HepG2 (cell line): Measurements from ENCODE around the gene MEA1. TPM values are rescaled to one million over a fixed set of nuclear protein-coding genes. Genes with fewer than 3 reads are reported as not detected.

ENCODE experiments used
- HES4 ChIP-seq: sonication (generic); formaldehyde crosslinking; IDR thresholded peaks from 2 replicates; pipeline ENCODE4 v1.9.0; 2021; ENCODE audit warnings: mild to moderate bottlenecking, missing genetic modification reagents, borderline replicate concordance
- KDM6A ChIP-seq: IDR thresholded peaks from 2 replicates; pipeline ENCODE4 v1.6.1; 2016; ENCODE audit warnings: low read depth
- MYC ChIP-seq: sonication (generic); formaldehyde crosslinking; IDR thresholded peaks from 2 replicates; pipeline ENCODE4 v1.9.0; 2021; ENCODE audit warnings: missing genetic modification reagents, borderline replicate concordance
- NCOR1 ChIP-seq: fragments of 200-600 bp; sonication (generic); IDR thresholded peaks from 2 replicates; pipeline ENCODE4 v1.7.0; 2017; ENCODE audit warnings: antibody characterized with exemption, low read length, borderline replicate concordance
- RELA ChIP-seq: sonication (generic); formaldehyde crosslinking; IDR thresholded peaks from 2 replicates; pipeline ENCODE4 v1.4.0; 2020; ENCODE audit warnings: missing genetic modification reagents
- RFXAP ChIP-seq: sonication (generic); formaldehyde crosslinking; IDR thresholded peaks from 2 replicates; pipeline ENCODE4 v1.4.0; 2020; ENCODE audit warnings: missing genetic modification reagents, borderline replicate concordance
- SMAD3 ChIP-seq: sonication (generic); formaldehyde crosslinking; IDR thresholded peaks from 2 replicates; pipeline ENCODE4 v1.4.0; 2020; ENCODE audit warnings: missing genetic modification reagents
- SP5 ChIP-seq: IDR thresholded peaks from 2 replicates; pipeline ENCODE4 v1.6.1; 2016; ENCODE audit warnings: low read depth, borderline replicate concordance
- SRF ChIP-seq: IDR thresholded peaks from 2 replicates; pipeline ENCODE4 v1.6.1; 2011; ENCODE audit warnings: mild to moderate bottlenecking, low read depth, low read length, moderate library complexity
- STAT5B ChIP-seq: sonication (generic); formaldehyde crosslinking; IDR thresholded peaks from 2 replicates; pipeline ENCODE4 v1.4.0; 2020; ENCODE audit warnings: missing genetic modification reagents
- ZNF207 ChIP-seq: fragments of 450-650 bp; IDR thresholded peaks from 2 replicates; pipeline ENCODE4 v1.6.1; 2016; ENCODE audit warnings: antibody characterized with exemption, borderline replicate concordance
- ZNF232 ChIP-seq: sonication (generic); formaldehyde crosslinking; IDR thresholded peaks from 2 replicates; pipeline ENCODE4 v1.4.0; 2020; ENCODE audit warnings: missing genetic modification reagents, borderline replicate concordance
- ZNF382 ChIP-seq: sonication (generic); formaldehyde crosslinking; IDR thresholded peaks from 2 replicates; pipeline ENCODE4 v1.5.0; 2020; ENCODE audit warnings: missing genetic modification reagents, mild to moderate bottlenecking, borderline replicate concordance
- ZNF792 ChIP-seq: IDR thresholded peaks from 2 replicates; pipeline ENCODE4 v1.6.1; 2016
- polyA plus RNA-seq, 8 experiments: library from polyadenylated mRNA; depleted of rRNA in 3 of 8; stranded (reverse) in 7 of 8; unstranded in 1 of 8; fragments of >200 nt; fragmentation: Illumina TruSeq in 4 of 8; extraction: Trizol in 4 of 8; gene quantifications; 2 replicates each; pipeline versions ENCODE4 v1.2.1 to v1.2.3, GENCODE V29; 2011 to 2016; ENCODE audit warnings: low read depth in 4 of 8, missing spikeins in 1 of 8, mixed read lengths in 1 of 8; ENCODE audit not compliant: insufficient read depth in 1 of 8
- total RNA-seq, 5 experiments: library from RNA; depleted of rRNA; stranded (reverse); fragments of >200 nt; fragmentation: Illumina TruSeq; extraction: Trizol; gene quantifications; 2 replicates each; pipeline ENCODE4 v1.2.3, GENCODE V29; 2016; ENCODE audit warnings: low read depth in 1 of 5
- TF ChIP-seq, protein P1 (sequence below): IDR thresholded peaks from 2 replicates; pipeline ENCODE4 v1.6.1; 2016; ENCODE audit warnings: control low read depth
- TF ChIP-seq, protein P2 (sequence below): IDR thresholded peaks from 2 replicates; pipeline ENCODE4 v1.6.1; 2016; ENCODE audit warnings: low read depth, control low read depth
- TF ChIP-seq, protein P3 (sequence below): sonication (generic); formaldehyde crosslinking; conservative IDR thresholded peaks from 2 replicates; pipeline ENCODE4 v1.4.0; 2020; ENCODE audit warnings: missing genetic modification reagents
- TF ChIP-seq, protein P4 (sequence below): sonication (generic); formaldehyde crosslinking; IDR thresholded peaks from 2 replicates; pipeline ENCODE4 v1.5.0; 2020; ENCODE audit warnings: missing genetic modification reagents, mild to moderate bottlenecking, borderline replicate concordance
- TF ChIP-seq, protein P5 (sequence below): sonication (generic); formaldehyde crosslinking; IDR thresholded peaks from 2 replicates; pipeline ENCODE4 v1.4.0; 2020; ENCODE audit warnings: missing genetic modification reagents
- TF ChIP-seq, protein P6 (sequence below): sonication (generic); formaldehyde crosslinking; IDR thresholded peaks from 2 replicates; pipeline ENCODE4 v1.9.0; 2022; ENCODE audit warnings: low read depth, missing genetic modification reagents
- TF ChIP-seq, protein P7 (sequence below): sonication (generic); formaldehyde crosslinking; IDR thresholded peaks from 2 replicates; pipeline ENCODE4 v1.4.0; 2020; ENCODE audit warnings: mild to moderate bottlenecking, missing genetic modification reagents

The MEA1 gene
- total and polyA plus RNA-seq, 2 of the 13 experiments (the other 11 are each of a cell fraction or from before 2014, with no cell fraction given): 75.6 to 86.2 TPM

DNA sequence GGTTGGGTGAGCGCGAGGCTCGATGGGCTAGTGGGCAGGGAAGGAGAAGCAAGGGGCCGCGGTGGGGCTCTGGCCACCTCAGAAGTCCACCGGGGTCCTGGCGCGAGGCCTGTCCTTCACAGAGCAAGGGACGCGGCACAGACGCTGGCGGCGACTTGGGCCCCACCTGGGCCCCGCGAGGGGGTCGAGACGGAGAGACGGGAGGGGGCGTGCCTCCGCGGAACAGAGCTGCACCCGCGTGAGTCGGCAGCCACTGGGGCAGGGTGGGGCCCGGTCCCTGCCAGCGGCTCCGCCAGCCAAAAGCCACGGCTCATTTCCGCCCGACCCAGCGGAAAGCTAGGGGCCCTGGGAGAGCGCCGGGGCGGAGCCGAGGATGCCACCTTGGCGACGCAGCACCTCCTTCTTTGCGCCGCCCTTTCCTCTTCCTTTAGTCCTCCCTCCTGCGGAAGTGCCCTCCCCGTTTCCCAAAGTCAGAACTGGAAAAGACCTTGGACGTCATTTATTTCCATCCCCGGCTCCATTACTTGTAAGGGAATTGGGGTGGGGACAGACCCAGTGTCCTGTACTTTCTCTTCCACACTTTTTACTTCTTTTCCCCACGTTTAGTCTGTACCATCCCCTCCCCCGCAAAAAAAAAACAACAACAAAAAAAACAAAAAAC lies 39.9 kb upstream of the MEA1 start, which contains the start of gene CUL7 (continued):
- TF ChIP-seq KDM6A (CRISPR knock-in tag): peak; percentile 43; the same call in 1 of the 2 replicates
- TF ChIP-seq, protein P1, sequence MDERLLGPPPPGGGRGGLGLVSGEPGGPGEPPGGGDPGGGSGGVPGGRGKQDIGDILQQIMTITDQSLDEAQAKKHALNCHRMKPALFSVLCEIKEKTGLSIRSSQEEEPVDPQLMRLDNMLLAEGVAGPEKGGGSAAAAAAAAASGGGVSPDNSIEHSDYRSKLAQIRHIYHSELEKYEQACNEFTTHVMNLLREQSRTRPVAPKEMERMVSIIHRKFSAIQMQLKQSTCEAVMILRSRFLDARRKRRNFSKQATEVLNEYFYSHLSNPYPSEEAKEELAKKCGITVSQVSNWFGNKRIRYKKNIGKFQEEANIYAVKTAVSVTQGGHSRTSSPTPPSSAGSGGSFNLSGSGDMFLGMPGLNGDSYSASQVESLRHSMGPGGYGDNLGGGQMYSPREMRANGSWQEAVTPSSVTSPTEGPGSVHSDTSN (CRISPR knock-in tag): no peak
- 0 out of 2 replicates have a peak, but pooled peaks have one; percentile 33 for TF ChIP-seq STAT5B (CRISPR knock-in tag)
- TF ChIP-seq RFXAP: 0 out of 2 replicates have a peak, but pooled peaks have one; percentile 6
- no peak for TF ChIP-seq ZNF207
- peak; percentile 90; the same call in 1 of the 2 replicates for TF ChIP-seq MYC (CRISPR knock-in tag)
- TF ChIP-seq ZNF382 (CRISPR knock-in tag): no peak
- no peak for TF ChIP-seq ZNF232 (CRISPR knock-in tag)
- TF ChIP-seq, protein P2, sequence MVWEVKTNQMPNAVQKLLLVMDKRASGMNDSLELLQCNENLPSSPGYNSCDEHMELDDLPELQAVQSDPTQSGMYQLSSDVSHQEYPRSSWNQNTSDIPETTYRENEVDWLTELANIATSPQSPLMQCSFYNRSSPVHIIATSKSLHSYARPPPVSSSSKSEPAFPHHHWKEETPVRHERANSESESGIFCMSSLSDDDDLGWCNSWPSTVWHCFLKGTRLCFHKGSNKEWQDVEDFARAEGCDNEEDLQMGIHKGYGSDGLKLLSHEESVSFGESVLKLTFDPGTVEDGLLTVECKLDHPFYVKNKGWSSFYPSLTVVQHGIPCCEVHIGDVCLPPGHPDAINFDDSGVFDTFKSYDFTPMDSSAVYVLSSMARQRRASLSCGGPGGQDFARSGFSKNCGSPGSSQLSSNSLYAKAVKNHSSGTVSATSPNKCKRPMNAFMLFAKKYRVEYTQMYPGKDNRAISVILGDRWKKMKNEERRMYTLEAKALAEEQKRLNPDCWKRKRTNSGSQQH (CRISPR knock-in tag): no peak
- TF ChIP-seq, protein P3, sequence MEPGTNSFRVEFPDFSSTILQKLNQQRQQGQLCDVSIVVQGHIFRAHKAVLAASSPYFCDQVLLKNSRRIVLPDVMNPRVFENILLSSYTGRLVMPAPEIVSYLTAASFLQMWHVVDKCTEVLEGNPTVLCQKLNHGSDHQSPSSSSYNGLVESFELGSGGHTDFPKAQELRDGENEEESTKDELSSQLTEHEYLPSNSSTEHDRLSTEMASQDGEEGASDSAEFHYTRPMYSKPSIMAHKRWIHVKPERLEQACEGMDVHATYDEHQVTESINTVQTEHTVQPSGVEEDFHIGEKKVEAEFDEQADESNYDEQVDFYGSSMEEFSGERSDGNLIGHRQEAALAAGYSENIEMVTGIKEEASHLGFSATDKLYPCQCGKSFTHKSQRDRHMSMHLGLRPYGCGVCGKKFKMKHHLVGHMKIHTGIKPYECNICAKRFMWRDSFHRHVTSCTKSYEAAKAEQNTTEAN: peak; percentile 73
- TF ChIP-seq SP5 (CRISPR knock-in tag): peak; percentile 97
- TF ChIP-seq, protein P4, sequence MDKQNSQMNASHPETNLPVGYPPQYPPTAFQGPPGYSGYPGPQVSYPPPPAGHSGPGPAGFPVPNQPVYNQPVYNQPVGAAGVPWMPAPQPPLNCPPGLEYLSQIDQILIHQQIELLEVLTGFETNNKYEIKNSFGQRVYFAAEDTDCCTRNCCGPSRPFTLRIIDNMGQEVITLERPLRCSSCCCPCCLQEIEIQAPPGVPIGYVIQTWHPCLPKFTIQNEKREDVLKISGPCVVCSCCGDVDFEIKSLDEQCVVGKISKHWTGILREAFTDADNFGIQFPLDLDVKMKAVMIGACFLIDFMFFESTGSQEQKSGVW: no peak
- TF ChIP-seq ZNF792 (CRISPR knock-in tag): peak; percentile 56; the same call in 1 of the 2 replicates
- TF ChIP-seq, protein P5, sequence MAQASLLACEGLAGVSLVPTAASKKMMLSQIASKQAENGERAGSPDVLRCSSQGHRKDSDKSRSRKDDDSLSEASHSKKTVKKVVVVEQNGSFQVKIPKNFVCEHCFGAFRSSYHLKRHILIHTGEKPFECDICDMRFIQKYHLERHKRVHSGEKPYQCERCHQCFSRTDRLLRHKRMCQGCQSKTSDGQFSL (CRISPR knock-in tag): no peak; the same call in 1 of the 2 replicates
- TF ChIP-seq NCOR1: no peak; the same call in 1 of the 2 replicates
- TF ChIP-seq HES4: peak; percentile 95; the same call in 1 of the 2 replicates
- TF ChIP-seq, protein P6, sequence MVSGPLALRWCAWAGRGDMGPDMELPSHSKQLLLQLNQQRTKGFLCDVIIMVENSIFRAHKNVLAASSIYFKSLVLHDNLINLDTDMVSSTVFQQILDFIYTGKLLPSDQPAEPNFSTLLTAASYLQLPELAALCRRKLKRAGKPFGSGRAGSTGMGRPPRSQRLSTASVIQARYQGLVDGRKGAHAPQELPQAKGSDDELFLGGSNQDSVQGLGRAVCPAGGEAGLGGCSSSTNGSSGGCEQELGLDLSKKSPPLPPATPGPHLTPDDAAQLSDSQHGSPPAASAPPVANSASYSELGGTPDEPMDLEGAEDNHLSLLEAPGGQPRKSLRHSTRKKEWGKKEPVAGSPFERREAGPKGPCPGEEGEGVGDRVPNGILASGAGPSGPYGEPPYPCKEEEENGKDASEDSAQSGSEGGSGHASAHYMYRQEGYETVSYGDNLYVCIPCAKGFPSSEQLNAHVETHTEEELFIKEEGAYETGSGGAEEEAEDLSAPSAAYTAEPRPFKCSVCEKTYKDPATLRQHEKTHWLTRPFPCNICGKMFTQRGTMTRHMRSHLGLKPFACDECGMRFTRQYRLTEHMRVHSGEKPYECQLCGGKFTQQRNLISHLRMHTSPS (CRISPR knock-in tag): peak; percentile 59; the same call in 1 of the 2 replicates
- TF ChIP-seq SMAD3 (CRISPR knock-in tag): peak; percentile 86
- peak; percentile 90 for TF ChIP-seq RELA
- TF ChIP-seq SRF: no peak
- TF ChIP-seq, protein P7, sequence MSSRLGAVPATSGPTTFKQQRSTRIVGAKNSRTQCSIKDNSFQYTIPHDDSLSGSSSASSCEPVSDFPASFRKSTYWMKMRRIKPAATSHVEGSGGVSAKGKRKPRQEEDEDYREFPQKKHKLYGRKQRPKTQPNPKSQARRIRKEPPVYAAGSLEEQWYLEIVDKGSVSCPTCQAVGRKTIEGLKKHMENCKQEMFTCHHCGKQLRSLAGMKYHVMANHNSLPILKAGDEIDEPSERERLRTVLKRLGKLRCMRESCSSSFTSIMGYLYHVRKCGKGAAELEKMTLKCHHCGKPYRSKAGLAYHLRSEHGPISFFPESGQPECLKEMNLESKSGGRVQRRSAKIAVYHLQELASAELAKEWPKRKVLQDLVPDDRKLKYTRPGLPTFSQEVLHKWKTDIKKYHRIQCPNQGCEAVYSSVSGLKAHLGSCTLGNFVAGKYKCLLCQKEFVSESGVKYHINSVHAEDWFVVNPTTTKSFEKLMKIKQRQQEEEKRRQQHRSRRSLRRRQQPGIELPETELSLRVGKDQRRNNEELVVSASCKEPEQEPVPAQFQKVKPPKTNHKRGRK (CRISPR knock-in tag): no peak
